Ovary (tissue), 3 donors: Measurements from ENCODE around the gene TIMELESS.

Experiments
- EP300 ChIP-seq: sonication (generic); formaldehyde crosslinking; IDR thresholded peaks from one replicate; pipeline ENCODE4 v1.6.1; 2017; ENCODE audit warnings: antibody characterized with exemption
- TF ChIP-seq, protein P1 (sequence below), 3 donors: fragments of 450-650 bp in 2 of 3; fragments of 200-600 bp in 1 of 3; IDR thresholded peaks; one replicate each; pipeline versions ENCODE4 v1.5.1 to v1.8.0; 2016 to 2022; ENCODE audit warnings: antibody characterized with exemption in 3 of 3, mild to moderate bottlenecking in 1 of 3
- donor health status: DM: no; HTN: no; CAD: no.

DNA sequence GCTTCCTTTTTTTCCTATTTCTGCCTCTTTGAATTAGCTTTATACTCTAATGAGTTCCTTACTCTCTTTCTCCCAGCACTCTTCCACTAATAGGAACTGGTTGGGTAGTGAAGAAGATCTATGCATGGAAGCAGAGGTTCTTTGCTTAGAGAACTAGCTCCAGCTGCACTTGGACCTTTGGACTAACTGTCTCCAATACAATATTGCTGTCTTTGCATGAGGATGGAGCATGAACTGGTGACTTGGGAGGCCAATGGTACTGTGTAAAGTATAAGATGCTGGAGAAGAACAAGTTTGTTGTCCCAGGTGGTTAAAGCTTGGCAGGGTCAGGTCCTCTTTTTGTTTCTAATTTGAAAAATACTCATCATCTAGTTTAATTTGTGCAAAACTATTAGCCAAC lies 41.1 kb upstream of the TIMELESS start:
- TF ChIP-seq EP300 = no peak
- TF ChIP-seq, protein P1, sequence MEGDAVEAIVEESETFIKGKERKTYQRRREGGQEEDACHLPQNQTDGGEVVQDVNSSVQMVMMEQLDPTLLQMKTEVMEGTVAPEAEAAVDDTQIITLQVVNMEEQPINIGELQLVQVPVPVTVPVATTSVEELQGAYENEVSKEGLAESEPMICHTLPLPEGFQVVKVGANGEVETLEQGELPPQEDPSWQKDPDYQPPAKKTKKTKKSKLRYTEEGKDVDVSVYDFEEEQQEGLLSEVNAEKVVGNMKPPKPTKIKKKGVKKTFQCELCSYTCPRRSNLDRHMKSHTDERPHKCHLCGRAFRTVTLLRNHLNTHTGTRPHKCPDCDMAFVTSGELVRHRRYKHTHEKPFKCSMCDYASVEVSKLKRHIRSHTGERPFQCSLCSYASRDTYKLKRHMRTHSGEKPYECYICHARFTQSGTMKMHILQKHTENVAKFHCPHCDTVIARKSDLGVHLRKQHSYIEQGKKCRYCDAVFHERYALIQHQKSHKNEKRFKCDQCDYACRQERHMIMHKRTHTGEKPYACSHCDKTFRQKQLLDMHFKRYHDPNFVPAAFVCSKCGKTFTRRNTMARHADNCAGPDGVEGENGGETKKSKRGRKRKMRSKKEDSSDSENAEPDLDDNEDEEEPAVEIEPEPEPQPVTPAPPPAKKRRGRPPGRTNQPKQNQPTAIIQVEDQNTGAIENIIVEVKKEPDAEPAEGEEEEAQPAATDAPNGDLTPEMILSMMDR (IDR thresholded peaks at IDR 0.05) = no peak
